Calu3 (cell line): ENCODE data around the gene SLC27A5. TPM values are rescaled to one million over a fixed set of nuclear protein-coding genes. Genes with fewer than 3 reads are reported as not detected.

Experiments used
- BruUV-seq: library from RNA; stranded (reverse); fragments of 400-500 nt; replicated peaks from 2 replicates; lab custom pipeline; 2021; lab: Mats Ljungman, UMichigan
- CTCF ChIA-PET: fragments of 300-600 bp; sonication (Branson Sonifier 250); formaldehyde crosslinking; loops from one replicate; lab custom pipeline; 2022; ENCODE audit warnings: antibody characterized with exemption; lab: Charles Lee
- DNase-seq: peaks from one replicate; pipeline ENCODE4 v3.0.0; 2022
- H3K27ac Mint-ChIP-seq: one replicate; pipeline ENCODE4 v1.8.0; 2022; ENCODE audit warnings: mixed read lengths; ENCODE audit not compliant: unreplicated experiment
- H3K27me3 Mint-ChIP-seq: one replicate; pipeline ENCODE4 v1.8.0; 2022; ENCODE audit warnings: mixed read lengths; ENCODE audit not compliant: unreplicated experiment
- H3K36me3 Mint-ChIP-seq: one replicate; pipeline ENCODE4 v1.8.0; 2022; ENCODE audit warnings: mild to moderate bottlenecking, moderate library complexity, mixed read lengths; ENCODE audit not compliant: insufficient read depth, unreplicated experiment
- H3K4me1 Mint-ChIP-seq: one replicate; pipeline ENCODE4 v1.8.0; 2022; ENCODE audit warnings: mild to moderate bottlenecking, low read depth, mixed read lengths; ENCODE audit not compliant: unreplicated experiment
- H3K4me3 Mint-ChIP-seq: one replicate; pipeline ENCODE4 v1.8.0; 2022; ENCODE audit warnings: mild to moderate bottlenecking, low read depth, moderate library complexity, mixed read lengths; ENCODE audit not compliant: unreplicated experiment
- H3K9me3 Mint-ChIP-seq: one replicate; pipeline ENCODE4 v1.8.0; 2022; ENCODE audit warnings: low read depth, mixed read lengths; ENCODE audit not compliant: unreplicated experiment
- intact Hi-C: fragments of 100-400 bp; cut with micrococcal nuclease; formaldehyde crosslinking; loops from one replicate; pipeline ENCODE4 v1.10.0; 2022; ENCODE audit not compliant: unreplicated experiment
- total RNA-seq: library from RNA; stranded (reverse); gene quantifications from 2 replicates; pipeline ENCODE4 v1.2.3, GENCODE V29; 2022
- TF ChIP-seq, protein P1 (sequence below): fragments of 200-600 bp; IDR thresholded peaks from one replicate; pipeline ENCODE4 v1.8.0; 2022; ENCODE audit warnings: antibody characterized with exemption; ENCODE audit not compliant: unreplicated experiment

SLC27A5 gene
- total RNA-seq, 1 experiment from 2014 or later, result 3.7 TPM

DNA sequence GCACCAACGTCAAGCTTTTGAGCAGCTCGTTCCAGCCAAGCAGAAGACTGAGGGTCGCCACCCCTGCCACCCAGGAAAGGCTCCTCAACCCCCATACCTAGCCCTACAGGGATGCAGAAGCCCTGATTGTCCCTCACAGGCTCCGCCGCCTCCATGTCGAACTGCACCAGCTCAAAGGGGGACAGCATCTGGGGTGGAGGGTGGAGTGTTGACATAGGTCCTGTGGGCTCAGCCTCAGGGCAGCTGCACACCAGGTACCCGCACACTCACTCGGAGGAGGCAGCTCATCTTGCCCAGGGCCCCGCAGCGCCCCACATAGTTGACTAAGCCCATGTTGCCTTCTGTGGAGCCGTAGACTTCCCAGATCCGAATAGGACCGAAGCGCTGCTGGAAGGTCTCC is 11.6 kb downstream of the SLC27A5 start:
- Mint-ChIP-seq H3K27ac (no peak overlapping the region), H3K27me3 (peaks cover 15% of the 10 kb centered on the region), H3K9me3 (peaks cover 12% of the 10 kb centered on the region), H3K36me3 (peaks cover 13% of the 10 kb centered on the region), H3K4me1 (peaks cover 13% of the 10 kb centered on the region), H3K4me3 (peak overlapping the region; percentile 75)
- no TSS peak for BruUV-seq
- intact Hi-C loops, result no loop called here
- CTCF ChIA-PET, result no interaction called here
- TF ChIP-seq, protein P1, sequence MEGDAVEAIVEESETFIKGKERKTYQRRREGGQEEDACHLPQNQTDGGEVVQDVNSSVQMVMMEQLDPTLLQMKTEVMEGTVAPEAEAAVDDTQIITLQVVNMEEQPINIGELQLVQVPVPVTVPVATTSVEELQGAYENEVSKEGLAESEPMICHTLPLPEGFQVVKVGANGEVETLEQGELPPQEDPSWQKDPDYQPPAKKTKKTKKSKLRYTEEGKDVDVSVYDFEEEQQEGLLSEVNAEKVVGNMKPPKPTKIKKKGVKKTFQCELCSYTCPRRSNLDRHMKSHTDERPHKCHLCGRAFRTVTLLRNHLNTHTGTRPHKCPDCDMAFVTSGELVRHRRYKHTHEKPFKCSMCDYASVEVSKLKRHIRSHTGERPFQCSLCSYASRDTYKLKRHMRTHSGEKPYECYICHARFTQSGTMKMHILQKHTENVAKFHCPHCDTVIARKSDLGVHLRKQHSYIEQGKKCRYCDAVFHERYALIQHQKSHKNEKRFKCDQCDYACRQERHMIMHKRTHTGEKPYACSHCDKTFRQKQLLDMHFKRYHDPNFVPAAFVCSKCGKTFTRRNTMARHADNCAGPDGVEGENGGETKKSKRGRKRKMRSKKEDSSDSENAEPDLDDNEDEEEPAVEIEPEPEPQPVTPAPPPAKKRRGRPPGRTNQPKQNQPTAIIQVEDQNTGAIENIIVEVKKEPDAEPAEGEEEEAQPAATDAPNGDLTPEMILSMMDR, result no peak
- DNase-seq, result no peak

DNA sequence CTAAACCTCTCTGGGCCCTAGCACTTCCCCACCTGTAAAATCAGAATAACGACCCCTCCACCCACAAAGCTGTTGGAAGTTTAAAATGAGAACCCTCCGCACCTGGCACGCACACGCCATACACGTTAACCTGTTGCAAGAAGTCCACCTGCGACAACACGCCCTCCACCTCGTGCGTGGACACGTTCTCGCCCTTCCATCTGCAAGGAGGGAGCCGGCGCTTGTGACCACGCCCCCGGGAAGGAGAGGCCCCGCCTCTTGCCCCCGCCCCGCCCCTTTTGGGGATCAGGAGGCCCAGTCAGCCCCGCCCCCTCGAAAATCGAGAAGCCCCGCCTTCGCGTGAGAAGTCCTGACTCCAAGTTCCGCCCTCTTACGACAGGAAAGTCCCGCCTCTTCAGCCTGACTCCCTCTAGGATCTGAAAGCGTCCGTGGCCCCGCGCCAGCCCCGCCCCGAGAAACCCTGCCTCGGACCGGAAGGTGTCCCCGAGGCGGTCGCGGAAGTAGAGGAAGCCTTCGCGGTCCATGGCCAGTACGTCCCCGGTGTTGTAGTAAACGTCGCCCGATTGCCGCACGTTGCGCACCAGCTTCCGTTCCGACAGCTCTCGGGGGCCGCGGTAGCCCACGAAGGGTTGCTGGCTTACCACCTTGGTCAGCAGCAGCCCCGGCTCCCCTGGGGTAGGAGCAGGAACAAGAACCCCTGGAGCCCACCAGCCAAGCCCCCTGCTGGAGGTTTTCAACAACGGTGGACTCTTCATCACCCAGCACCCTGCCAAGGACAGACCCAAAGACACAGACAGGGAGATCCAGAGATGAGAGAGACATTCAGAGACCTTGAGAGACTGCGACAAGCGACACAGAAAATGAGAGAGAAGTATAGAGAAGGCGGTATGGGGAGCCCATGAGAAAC is 12.5 kb downstream of the SLC27A5 start:
- peaks cover 15% of the 10 kb centered on the region for H3K27me3 Mint-ChIP-seq
- H3K36me3 Mint-ChIP-seq, result peaks cover 13% of the 10 kb centered on the region
- intact Hi-C loops, result no loop called here
- BruUV-seq, result no TSS peak
- peak overlapping the region; percentile 75 for H3K4me3 Mint-ChIP-seq
- H3K4me1 Mint-ChIP-seq, result peaks cover 13% of the 10 kb centered on the region
- H3K9me3 Mint-ChIP-seq, result peaks cover 12% of the 10 kb centered on the region
- peak overlapping the region; percentile 50 for H3K27ac Mint-ChIP-seq
- CTCF ChIA-PET, result interaction anchor here (0.9 kb wide), 1 partner anchor 1897 kb away, joined by 3 read pairs; no protein-coding TSS in a partner anchor
- TF ChIP-seq, protein P1, result no peak
- peak; percentile 98 for DNase-seq

DNA sequence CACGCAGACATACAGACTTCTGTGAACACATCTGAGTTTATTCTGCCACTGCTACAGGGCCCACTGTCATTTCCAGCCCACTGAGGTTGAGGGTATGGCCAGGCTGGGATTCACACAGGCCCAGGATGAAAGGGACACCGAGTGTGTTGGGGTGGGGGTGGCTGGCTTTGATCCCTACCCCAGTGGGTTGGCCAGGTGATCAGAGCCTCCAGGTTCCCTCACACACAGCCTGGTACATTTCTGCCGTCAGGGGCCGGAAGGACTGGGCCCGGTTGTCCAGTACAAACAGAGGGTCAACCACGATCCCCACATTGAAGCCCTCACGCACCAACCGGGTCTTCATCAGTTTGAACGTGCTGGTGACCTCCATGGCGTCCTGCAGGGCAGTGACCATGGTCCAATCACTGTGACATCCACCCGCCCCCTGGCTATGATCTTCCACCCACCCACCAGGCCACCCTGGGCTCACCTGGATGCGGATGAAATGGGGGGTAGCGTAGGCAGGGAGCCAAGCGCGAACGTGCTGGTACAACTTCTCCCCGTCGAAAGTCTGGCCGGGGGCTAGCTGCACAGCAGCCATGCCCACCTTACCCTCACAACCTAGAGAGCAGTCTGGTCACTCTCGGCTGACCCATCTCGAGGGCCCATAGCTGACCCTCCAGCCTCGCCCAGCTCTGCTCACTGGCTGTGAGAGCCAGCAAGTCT is 13.3 kb downstream of the SLC27A5 start:
- H3K9me3 Mint-ChIP-seq, result peaks cover 12% of the 10 kb centered on the region
- no peak for DNase-seq
- peak overlapping the region; percentile 46 for H3K27ac Mint-ChIP-seq
- CTCF ChIA-PET, result no interaction called here
- peaks cover 13% of the 10 kb centered on the region for H3K36me3 Mint-ChIP-seq
- TF ChIP-seq, protein P1, result no peak
- peak overlapping the region; percentile 75 for H3K4me3 Mint-ChIP-seq
- H3K27me3 Mint-ChIP-seq, result peaks cover 15% of the 10 kb centered on the region
- intact Hi-C loops, result no loop called here
- peaks cover 13% of the 10 kb centered on the region for H3K4me1 Mint-ChIP-seq
- no TSS peak for BruUV-seq

DNA sequence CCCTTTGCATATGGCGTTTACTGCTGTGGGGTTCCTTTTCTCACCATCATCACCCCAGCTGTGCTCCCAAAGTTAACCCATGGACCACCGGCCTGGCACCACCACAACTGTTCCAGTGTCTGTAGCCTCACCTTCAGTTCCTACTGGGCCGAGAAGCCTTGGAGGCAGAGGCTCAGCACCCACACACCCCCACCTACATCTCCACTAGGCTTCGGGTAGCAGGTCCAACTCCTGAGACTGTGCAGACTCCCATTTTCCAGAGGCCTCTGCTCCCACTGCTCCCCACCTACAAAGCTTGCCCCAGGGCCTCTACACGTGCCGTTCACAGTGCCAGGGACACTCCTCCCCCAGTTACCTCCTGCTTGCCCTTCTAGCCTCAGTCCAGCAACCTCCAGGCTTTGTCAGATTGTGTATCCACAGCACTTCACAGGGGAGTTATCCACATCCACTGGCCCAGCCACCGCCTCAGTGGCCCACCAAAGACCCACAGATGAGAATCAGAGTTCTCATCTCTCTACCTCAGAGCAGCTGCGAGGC is 14.1 kb downstream of the SLC27A5 start:
- CTCF ChIA-PET, result no interaction called here
- Mint-ChIP-seq H3K4me1 (peaks cover 13% of the 10 kb centered on the region), H3K27ac (peak overlapping the region; percentile 46), H3K9me3 (peaks cover 12% of the 10 kb centered on the region), H3K27me3 (peaks cover 14% of the 10 kb centered on the region), H3K36me3 (peaks cover 13% of the 10 kb centered on the region), H3K4me3 (no peak overlapping the region)
- intact Hi-C loops, result no loop called here
- no TSS peak for BruUV-seq
- no peak for DNase-seq
- TF ChIP-seq, protein P1, result no peak
